Measurements from ENCODE around the gene ACER3.

The ACER3 gene

GRCh38 chr11:77026221-77026620, 165.5 kb downstream of the ACER3 start:
- Histone ChIP-seq H3K27ac (replicated peaks) (no peak overlapping the region), H3K27me3 (ENCODE audit: insufficient read depth, poor library complexity, severe bottlenecking) (no peaks in the 10 kb centered on the region), H3K4me3 (replicated peaks; ENCODE audit: insufficient read depth, low read length) (no peak overlapping the region)
- no peak for TF ChIP-seq POLR2AphosphoS5 (IDR thresholded peaks at IDR 0.05; ENCODE audit: low read depth)
- TF ChIP-seq GABPA (IDR thresholded peaks at IDR 0.05; ENCODE audit: low read depth): no peak
- DNase-seq (ENCODE audit: low read depth in 1 of 2, low spot score in 1 of 2): no peak

GRCh38 chr11:77026743-77027142, 166.0 kb downstream of the ACER3 start:
- Histone ChIP-seq H3K4me3 (replicated peaks; ENCODE audit: insufficient read depth, low read length) (no peak overlapping the region), H3K27ac (replicated peaks) (no peak overlapping the region), H3K27me3 (ENCODE audit: insufficient read depth, poor library complexity, severe bottlenecking) (no peaks in the 10 kb centered on the region)
- DNase-seq (ENCODE audit: low read depth in 1 of 2, low spot score in 1 of 2): no peak
- TF ChIP-seq CTCF (IDR thresholded peaks at IDR 0.05; ENCODE audit: insufficient read depth, low read length) (no peak), SPI1 (IDR thresholded peaks at IDR 0.05; ENCODE audit: borderline replicate concordance, low read depth) (no peak), REST (IDR thresholded peaks at IDR 0.05; ENCODE audit: insufficient replicate concordance, low read depth) (no peak), POLR2AphosphoS5 (IDR thresholded peaks at IDR 0.05; ENCODE audit: low read depth) (no peak), GABPA (IDR thresholded peaks at IDR 0.05; ENCODE audit: low read depth) (no peak)

DNA sequence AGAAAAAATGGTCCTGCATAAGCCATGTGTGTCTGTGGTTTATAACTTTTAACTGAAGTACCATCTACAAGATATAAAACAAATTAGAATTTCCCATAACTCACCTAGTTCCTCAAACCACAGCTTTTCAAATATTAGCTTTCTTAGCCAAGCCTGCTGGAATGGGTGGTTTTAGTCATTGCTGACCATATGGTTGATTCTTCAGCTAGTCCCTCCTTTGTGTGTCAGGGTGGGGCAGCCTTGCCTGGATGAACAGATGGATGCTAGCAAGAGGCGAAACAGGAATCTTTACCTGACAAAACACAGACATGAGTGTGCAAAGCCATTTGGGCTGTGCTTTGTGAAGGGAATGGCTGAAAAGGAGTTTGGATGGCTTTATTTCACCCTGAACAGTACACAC, 166.6 kb downstream of the ACER3 start:
- Histone ChIP-seq H3K27ac (replicated peaks) (no peak overlapping the region), H3K4me3 (replicated peaks; ENCODE audit: insufficient read depth, low read length) (no peak overlapping the region), H3K27me3 (ENCODE audit: insufficient read depth, poor library complexity, severe bottlenecking) (no peaks in the 10 kb centered on the region)
- no peak for DNase-seq (ENCODE audit: low read depth in 1 of 2, low spot score in 1 of 2)
- TF ChIP-seq REST (IDR thresholded peaks at IDR 0.05; ENCODE audit: insufficient replicate concordance, low read depth): no peak
- TF ChIP-seq CTCF (IDR thresholded peaks at IDR 0.05; ENCODE audit: insufficient read depth, low read length): no peak
- no peak for TF ChIP-seq POLR2AphosphoS5 (IDR thresholded peaks at IDR 0.05; ENCODE audit: low read depth)
- TF ChIP-seq GABPA (IDR thresholded peaks at IDR 0.05; ENCODE audit: low read depth): no peak
- no peak for TF ChIP-seq SPI1 (IDR thresholded peaks at IDR 0.05; ENCODE audit: borderline replicate concordance, low read depth)

GRCh38 chr11:77029829-77030228, 169.1 kb downstream of the ACER3 start:
- Histone ChIP-seq H3K27me3 (ENCODE audit: insufficient read depth, poor library complexity, severe bottlenecking) (no peaks in the 10 kb centered on the region), H3K4me3 (replicated peaks; ENCODE audit: insufficient read depth, low read length) (no peak overlapping the region), H3K27ac (replicated peaks) (no peak overlapping the region)
- TF ChIP-seq REST (IDR thresholded peaks at IDR 0.05; ENCODE audit: insufficient replicate concordance, low read depth): no peak
- TF ChIP-seq GABPA (IDR thresholded peaks at IDR 0.05; ENCODE audit: low read depth): no peak
- TF ChIP-seq CTCF (IDR thresholded peaks at IDR 0.05; ENCODE audit: insufficient read depth, low read length): no peak
- no peak for TF ChIP-seq POLR2AphosphoS5 (IDR thresholded peaks at IDR 0.05; ENCODE audit: low read depth)
- no peak for TF ChIP-seq SPI1 (IDR thresholded peaks at IDR 0.05; ENCODE audit: borderline replicate concordance, low read depth)
- no peak for DNase-seq (ENCODE audit: low read depth in 1 of 2, low spot score in 1 of 2)

All from HL-60 (cell line).